HG03354 (cell line): ENCODE results near the gene MPZL2.
"Not testable (repeated sequence)": the region's sequence is repeated elsewhere in the genome, so short reads cannot be mapped to it uniquely, and the experiment has no call there.

ENCODE experiments used
- ATAC-seq: cut with Tn5 transposase; IDR thresholded peaks from one replicate; pipeline ENCODE4 v1.9.1; 2021; ENCODE audit warnings: mild to moderate bottlenecking; ENCODE audit not compliant: unreplicated experiment, poor library complexity, severe bottlenecking

The MPZL2 gene

GRCh38 chr11:118263695-118264568, at the start of gene MPZL2:
Gene MPZL2, minus strand, starts transcription at chr11:118264297. Its CDS starts 144 bp downstream, at chr11:118264153.
- ATAC-seq = no peak

GRCh38 chr11:118313242-118313641, 49.1 kb upstream of the MPZL2 start:
- ATAC-seq = no peak

DNA sequence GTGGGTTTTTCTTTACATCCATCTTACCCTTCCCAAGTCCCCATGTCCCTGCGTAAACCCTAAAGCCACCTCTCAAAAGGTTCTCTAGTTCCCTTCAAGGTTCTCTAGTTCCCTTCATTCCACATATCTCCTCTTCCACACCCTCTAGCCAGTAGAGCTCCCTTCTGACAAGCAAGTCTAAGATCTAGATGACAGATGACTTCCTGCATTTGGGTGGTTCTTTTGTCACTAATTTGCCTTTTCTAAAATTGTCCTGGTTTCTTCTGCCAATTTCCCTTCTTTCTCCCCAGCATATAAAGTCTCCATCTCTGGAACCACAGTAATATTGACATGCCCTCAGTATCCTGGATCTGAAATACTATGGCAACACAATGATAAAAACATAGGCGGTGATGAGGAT, 48.2 kb upstream of the MPZL2 start:
- ATAC-seq = no peak

GRCh38 chr11:118311518-118311917, 47.4 kb upstream of the MPZL2 start:
- no peak for ATAC-seq

- no peak for ATAC-seq
Observed at GRCh38 chr11:118310781-118311485, 46.8 kb upstream of the MPZL2 start.

DNA sequence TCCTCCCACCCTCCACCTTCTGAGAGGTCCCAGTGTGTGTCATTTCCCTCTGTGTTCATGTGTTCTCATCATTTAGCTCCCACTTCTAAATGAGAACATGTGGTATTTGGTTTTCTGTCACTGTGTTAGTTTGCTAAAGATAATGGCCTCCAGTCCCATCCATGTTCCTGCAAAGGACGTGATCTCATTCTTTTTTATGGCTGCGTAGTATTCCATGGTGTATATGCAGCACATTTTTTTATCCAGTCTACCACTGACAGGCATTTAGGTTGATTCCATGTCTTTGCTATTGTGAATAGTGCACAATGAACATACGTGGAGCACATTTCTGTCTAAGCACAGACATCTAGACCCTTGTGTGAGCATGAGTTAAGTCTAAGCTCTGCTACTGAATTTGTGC, 46.2 kb upstream of the MPZL2 start:
- ATAC-seq = no peak

DNA sequence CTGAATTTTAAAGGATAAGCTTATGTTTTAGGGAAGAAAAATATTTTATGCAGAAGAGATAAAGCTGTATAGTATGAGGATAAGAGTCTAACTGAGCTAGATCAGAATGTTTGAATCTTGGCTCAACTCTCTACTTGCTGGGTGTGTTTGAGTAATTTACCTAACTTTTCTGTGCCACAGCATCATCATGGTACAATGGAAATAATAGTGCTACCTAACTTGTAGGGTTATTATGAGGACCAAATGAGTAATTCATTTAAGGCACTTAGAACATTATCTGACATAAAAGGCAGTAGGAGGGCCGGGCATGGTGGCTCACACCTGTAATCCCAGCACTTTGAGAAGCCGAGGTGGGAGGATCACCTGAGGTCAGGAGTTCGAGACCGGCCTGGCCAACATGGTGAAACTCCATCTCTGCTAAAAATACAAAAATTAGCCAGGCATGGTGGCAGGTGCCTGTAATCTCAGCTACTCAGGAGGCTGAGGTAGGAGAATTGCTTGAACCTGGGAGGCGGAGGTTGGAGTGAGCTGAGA, 45.0 kb upstream of the MPZL2 start:
- not testable (repeated sequence) for ATAC-seq

DNA sequence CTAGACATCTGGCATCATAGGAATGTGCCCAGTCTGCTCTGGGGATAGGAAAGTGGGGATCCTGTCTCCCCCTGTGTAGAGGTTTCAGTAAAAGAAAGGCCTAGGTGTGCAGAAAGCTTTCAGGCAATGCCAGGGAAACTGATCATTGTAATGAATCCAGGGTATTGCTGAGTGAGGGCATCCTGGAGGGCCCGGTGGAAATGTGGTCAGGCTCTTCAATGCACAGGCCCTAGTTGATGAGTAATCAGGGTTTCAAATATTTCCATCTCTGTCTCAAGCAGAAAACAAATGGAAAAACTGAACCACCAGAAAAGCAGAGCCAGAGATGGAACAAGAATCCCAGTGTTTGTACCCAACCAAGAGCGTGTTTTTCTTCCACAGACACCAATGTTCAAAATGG, 42.5 kb upstream of the MPZL2 start:
- ATAC-seq = no peak

DNA sequence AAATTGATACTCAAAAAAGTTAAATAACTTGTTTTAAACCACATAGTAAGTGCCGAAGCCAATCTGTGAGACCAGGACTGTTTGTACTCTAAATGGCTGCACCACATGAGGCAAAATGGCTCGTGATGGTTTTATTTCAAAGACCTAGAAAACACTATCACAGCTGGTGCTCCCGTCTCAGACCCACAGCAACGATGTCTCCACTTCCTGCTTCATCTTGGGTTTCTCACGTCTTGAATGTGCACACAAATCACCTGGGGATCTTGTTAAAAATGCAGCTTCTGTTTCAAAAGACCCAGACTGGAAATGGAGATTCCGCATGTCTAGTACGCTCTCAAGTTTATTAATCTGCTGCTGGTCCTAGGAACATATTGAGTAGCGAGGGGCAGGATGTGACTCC, 41.6 kb upstream of the MPZL2 start:
- ATAC-seq = no peak

- no peak for ATAC-seq
Observed at GRCh38 chr11:118304568-118305248, 40.6 kb upstream of the MPZL2 start, which contains the start of gene CD3E. Gene CD3E, plus strand, starts transcription at chr11:118304730. Its CDS starts 223 bp downstream, at chr11:118304953.

GRCh38 chr11:118304227-118304567, 40.1 kb upstream of the MPZL2 start:
- no peak for ATAC-seq

DNA sequence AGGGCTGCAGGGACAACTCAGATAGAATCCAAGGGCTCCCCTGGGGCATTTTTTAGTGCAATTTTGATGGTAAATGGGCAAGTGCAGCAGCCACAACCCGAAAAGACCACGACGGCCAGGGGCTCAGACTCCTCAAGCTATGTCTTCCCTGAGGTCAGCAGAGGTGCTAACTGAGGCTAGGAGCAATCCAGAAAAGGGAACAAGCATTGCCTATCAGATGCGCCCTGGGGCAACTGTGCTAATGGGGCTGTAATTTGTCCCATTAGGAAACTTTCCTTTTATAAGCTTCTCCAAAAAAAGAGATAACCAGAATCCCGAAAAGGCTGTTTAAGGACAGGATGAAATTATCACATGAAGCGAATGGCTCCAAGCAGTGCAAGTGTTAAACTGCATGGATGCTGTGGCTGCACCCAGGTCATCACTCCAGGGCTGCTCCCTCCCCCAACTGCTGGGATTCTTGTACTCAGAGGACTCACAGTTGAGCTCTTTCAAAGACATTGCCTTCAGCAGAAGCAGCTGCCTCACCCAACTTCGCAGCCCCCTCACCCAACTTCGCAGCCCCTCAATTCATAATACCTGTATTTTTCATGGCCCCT, 37.6 kb upstream of the MPZL2 start:
- ATAC-seq = no peak

DNA sequence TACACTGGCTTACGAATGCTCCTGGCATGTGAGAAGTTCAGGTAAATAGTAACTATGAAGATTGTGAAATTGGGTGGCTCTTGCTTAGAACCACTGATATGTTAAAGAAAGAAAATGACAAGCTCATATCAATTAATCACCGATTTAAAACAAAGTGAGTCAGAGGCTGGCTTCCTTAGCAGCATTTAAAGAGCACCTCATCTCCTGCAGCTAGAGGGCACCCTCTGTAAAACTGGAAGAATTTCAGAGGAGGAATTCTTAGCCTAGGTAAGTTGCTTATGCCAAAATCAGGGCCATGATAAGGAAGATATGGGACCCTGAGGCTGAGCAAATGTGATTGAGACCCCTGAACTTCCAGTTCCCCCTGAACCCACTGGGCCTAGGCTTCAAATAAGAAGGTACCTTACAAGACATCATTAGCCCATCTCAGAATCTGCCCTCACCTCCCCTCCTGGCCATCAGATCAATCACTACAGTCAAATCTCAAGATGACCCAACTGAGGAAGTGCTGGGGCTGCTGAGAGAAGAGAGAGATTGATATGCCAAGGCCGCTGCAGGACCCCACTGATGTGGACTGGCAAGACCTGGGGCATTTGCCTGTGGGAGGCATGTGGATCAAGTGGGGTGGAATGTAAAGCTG, 31.8 kb upstream of the MPZL2 start:
- ATAC-seq = no peak

DNA sequence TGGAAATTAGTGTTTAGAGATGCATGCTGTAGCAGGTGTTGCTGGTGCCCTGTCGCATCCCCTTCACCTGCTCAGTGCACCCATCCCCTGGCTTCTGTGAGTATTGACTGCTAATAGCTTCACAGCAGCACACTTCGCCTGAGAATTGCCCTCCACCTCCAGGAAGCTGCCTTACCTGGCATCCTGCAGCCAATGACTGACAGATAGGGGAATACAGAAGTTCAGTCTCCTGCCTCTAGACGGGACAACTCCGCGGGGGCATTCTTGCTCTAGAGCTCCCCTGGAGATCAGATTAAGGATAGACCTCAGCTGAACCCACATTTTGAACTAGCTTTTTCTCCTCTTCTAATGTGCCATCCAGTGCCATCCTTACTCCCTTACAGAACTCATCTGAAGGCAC, 31.1 kb upstream of the MPZL2 start:
- ATAC-seq = no peak

DNA sequence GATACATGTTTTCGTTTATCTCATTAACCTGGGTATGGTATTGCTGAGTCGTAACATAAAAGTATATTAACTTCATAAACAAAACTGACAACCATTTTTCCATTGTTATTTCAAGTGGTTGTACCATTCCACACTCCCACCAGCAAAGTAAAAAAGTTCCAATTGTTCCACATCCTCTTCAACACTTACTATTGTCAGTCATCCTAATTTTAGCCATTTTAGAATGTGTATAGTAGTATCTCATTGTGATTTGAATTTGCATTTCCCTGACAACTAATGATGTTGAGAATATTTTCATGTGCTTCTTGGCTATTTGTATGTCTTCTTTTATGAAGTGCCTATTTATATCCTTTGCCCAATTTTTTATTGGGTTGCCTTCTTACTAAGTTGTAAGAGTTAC, 30.0 kb upstream of the MPZL2 start:
- no peak for ATAC-seq

GRCh38 chr11:118291477-118292135, 27.5 kb upstream of the MPZL2 start:
- no peak for ATAC-seq

GRCh38 chr11:118290923-118291322, 26.8 kb upstream of the MPZL2 start:
- ATAC-seq = no peak

- ATAC-seq = no peak
Observed at GRCh38 chr11:118289401-118289800, 25.3 kb upstream of the MPZL2 start.

GRCh38 chr11:118287006-118287405, 22.9 kb upstream of the MPZL2 start:
- no peak for ATAC-seq
